Smooth muscle cell (in vitro differentiated cells): ENCODE measurements around the gene ENTPD8. TPM values are rescaled to one million over a fixed set of nuclear protein-coding genes. Genes with fewer than 3 reads are reported as not detected.

ENCODE experiments used
- DNase-seq: peaks from one replicate; lab custom pipeline; 2025; ENCODE audit not compliant: unreplicated experiment; lab: John Stamatoyannopoulos, UW
- H2AFZ ChIP-seq: fragments of 200-600 bp; sonication (generic); 2 replicates; pipeline ENCODE4 v1.6.0; 2016; ENCODE audit warnings: antibody characterized with exemption, low read depth, mild to moderate bottlenecking
- H3F3A ChIP-seq: fragments of 200-600 bp; sonication (generic); 2 replicates; pipeline ENCODE4 v1.6.0; 2017; ENCODE audit warnings: antibody characterized with exemption, low read depth
- H3K27ac ChIP-seq: fragments of 200-600 bp; sonication (generic); 2 replicates; pipeline ENCODE4 v1.5.1; 2016; ENCODE audit warnings: low read depth, mild to moderate bottlenecking
- H3K27me3 ChIP-seq: fragments of 200-600 bp; sonication (generic); 2 replicates; pipeline ENCODE4 v1.6.1; 2016; ENCODE audit warnings: low read depth, mild to moderate bottlenecking
- H3K36me3 ChIP-seq: fragments of 200-600 bp; sonication (generic); 2 replicates; pipeline ENCODE4 v1.5.1; 2016; ENCODE audit warnings: low read depth
- H3K4me1 ChIP-seq: fragments of 200-600 bp; sonication (generic); 2 replicates; pipeline ENCODE4 v1.5.1; 2016; ENCODE audit warnings: low read depth
- H3K4me2 ChIP-seq: fragments of 200-600 bp; sonication (generic); 2 replicates; pipeline ENCODE4 v1.6.0; 2016; ENCODE audit warnings: mild to moderate bottlenecking
- H3K4me3 ChIP-seq: fragments of 200-600 bp; sonication (generic); 2 replicates; pipeline ENCODE4 v1.5.1; 2016; ENCODE audit warnings: mild to moderate bottlenecking
- H3K79me2 ChIP-seq: fragments of 200-600 bp; sonication (generic); 2 replicates; pipeline ENCODE4 v1.6.0; 2016; ENCODE audit warnings: low read depth, mild to moderate bottlenecking
- H3K9ac ChIP-seq: fragments of 200-600 bp; sonication (generic); 2 replicates; pipeline ENCODE4 v1.6.0; 2016; ENCODE audit warnings: low read depth
- H3K9me3 ChIP-seq: fragments of 200-600 bp; sonication (generic); replicated peaks from 2 replicates; pipeline ENCODE4 v1.5.1; 2016; ENCODE audit warnings: low read depth
- H4K20me1 ChIP-seq: fragments of 200-600 bp; sonication (generic); 2 replicates; pipeline ENCODE4 v1.6.0; 2016; ENCODE audit warnings: low read depth
- WGBS: methylation state at CpG from one replicate; pipeline ENCODE4 v1.1.7; 2016; ENCODE audit warnings: low lambda C conversion rate; 5-methylcytosine and 5-hydroxymethylcytosine counted together
- polyA plus RNA-seq: library from polyadenylated mRNA; unstranded; fragments of >200 nt; fragmentation: Nextera tagmentation; extraction: Ambion mirVana; gene quantifications from 2 replicates; pipeline ENCODE4 v1.2.1, GENCODE V29; 2016
- total RNA-seq: library from RNA; depleted of rRNA; stranded (reverse); fragments of >200 nt; gene quantifications from 2 replicates; pipeline ENCODE4 v1.2.3, GENCODE V29; 2014
- TF ChIP-seq, protein P1 (sequence below): fragments of 200-600 bp; sonication (generic); IDR thresholded peaks from 2 replicates; pipeline ENCODE4 v1.5.1; 2017; ENCODE audit warnings: borderline replicate concordance, mild to moderate bottlenecking, antibody characterized with exemption; ENCODE audit not compliant: insufficient read depth, poor library complexity, severe bottlenecking

Gene ENTPD8
- total and polyA plus RNA-seq, 2 experiments from 2014 or later: not detected

GRCh38 chr9:137417161-137418021, 23.8 kb downstream of the ENTPD8 start:
- Histone ChIP-seq H3K27me3 (no peaks in the 10 kb centered on the region), H3K9me3 (no peaks in the 10 kb centered on the region), H3K36me3 (no peaks in the 10 kb centered on the region), H3K4me3 (no peak overlapping the region), H3K79me2 (peaks cover 19% of the 10 kb centered on the region), H3K4me2 (no peak overlapping the region), H3K4me1 (peaks cover 7% of the 10 kb centered on the region), H3K9ac (no peak overlapping the region), H2AFZ (no peak overlapping the region), H3F3A (no peaks in the 10 kb centered on the region), H4K20me1 (peaks cover 15% of the 10 kb centered on the region), H3K27ac (no peak overlapping the region)
- WGBS: 98% methylated on average over 80 of the region's 99 CpGs
- TF ChIP-seq, protein P1, sequence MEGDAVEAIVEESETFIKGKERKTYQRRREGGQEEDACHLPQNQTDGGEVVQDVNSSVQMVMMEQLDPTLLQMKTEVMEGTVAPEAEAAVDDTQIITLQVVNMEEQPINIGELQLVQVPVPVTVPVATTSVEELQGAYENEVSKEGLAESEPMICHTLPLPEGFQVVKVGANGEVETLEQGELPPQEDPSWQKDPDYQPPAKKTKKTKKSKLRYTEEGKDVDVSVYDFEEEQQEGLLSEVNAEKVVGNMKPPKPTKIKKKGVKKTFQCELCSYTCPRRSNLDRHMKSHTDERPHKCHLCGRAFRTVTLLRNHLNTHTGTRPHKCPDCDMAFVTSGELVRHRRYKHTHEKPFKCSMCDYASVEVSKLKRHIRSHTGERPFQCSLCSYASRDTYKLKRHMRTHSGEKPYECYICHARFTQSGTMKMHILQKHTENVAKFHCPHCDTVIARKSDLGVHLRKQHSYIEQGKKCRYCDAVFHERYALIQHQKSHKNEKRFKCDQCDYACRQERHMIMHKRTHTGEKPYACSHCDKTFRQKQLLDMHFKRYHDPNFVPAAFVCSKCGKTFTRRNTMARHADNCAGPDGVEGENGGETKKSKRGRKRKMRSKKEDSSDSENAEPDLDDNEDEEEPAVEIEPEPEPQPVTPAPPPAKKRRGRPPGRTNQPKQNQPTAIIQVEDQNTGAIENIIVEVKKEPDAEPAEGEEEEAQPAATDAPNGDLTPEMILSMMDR: no peak
- no peak for DNase-seq

DNA sequence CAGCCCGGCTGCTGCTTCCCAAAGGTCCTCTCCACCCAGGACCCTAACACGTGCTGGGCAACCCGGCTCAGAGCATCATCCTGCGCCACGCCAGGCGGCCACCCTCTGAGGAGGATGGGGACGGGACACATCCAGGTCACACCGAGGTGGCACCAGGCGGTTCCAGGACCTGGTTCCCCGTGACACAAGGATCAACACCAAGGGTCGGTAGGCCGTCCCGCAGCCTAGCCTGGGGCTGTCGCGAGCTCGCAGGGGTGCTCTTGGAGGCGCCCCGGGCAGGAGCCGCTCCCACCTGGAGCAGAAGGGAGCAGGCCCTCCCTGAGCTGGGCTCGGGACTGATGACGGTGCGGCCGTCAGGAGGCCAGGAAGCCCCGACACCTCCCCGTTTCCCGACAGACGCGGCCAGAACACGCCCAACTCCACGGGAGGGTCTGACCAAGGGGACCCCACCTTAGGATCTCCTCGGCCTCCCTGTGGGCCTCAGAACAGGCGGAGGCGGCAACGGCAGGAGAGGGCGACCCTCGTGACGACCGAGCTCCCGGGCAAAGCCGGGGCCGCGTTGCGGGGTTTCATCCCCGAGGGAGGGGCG, 24.5 kb downstream of the ENTPD8 start:
- no peak overlapping the region for H2AFZ ChIP-seq
- DNase-seq: no peak
- no peak overlapping the region for H3K4me2 ChIP-seq
- H3F3A ChIP-seq: no peaks in the 10 kb centered on the region
- no peaks in the 10 kb centered on the region for H3K9me3 ChIP-seq
- no peaks in the 10 kb centered on the region for H3K36me3 ChIP-seq
- peaks cover 23% of the 10 kb centered on the region for H4K20me1 ChIP-seq
- H3K4me1 ChIP-seq: peaks cover under 1% of the 10 kb centered on the region
- no peaks in the 10 kb centered on the region for H3K27me3 ChIP-seq
- H3K27ac ChIP-seq: no peak overlapping the region
- H3K9ac ChIP-seq: no peak overlapping the region
- H3K4me3 ChIP-seq: no peak overlapping the region
- TF ChIP-seq, protein P1: no peak
- H3K79me2 ChIP-seq: peaks cover 17% of the 10 kb centered on the region
- 99% methylated on average over 33 of the region's 45 CpGs for WGBS

GRCh38 chr9:137416006-137416562, 25.1 kb downstream of the ENTPD8 start:
- Histone ChIP-seq H2AFZ (no peak overlapping the region), H3K4me1 (no peaks in the 10 kb centered on the region), H3K36me3 (no peaks in the 10 kb centered on the region), H3K9ac (no peak overlapping the region), H3K4me2 (no peak overlapping the region), H3K79me2 (peaks cover 11% of the 10 kb centered on the region), H3K4me3 (no peak overlapping the region), H3K27me3 (no peaks in the 10 kb centered on the region), H3K9me3 (no peaks in the 10 kb centered on the region), H3K27ac (no peak overlapping the region), H4K20me1 (peaks cover 26% of the 10 kb centered on the region), H3F3A (no peaks in the 10 kb centered on the region)
- TF ChIP-seq, protein P1: no peak
- WGBS: 96% methylated on average over 22 of the region's 23 CpGs
- DNase-seq: no peak
